ENCODE data around the gene NRP2.

Gene NRP2

DNA sequence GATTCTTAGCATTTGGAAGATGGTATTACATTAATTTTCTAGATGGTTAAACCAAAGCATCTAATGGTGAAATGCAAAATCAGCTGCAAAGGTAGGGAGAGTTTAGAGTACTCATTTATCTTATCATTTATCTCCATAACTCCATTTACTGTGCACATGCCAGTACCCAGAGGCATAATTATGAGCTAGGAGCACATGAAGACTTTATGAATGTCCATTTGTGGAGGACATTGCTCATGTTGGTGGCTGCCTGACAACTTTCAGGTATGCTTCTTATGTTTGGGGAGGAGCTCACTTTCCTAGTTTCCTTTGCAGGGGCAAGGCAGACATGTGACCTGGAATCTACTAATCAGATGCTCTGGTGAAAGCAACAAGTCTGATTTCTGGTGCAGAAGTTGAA, 134.0 kb downstream of the NRP2 start:
- no peak for DNase-seq

DNA sequence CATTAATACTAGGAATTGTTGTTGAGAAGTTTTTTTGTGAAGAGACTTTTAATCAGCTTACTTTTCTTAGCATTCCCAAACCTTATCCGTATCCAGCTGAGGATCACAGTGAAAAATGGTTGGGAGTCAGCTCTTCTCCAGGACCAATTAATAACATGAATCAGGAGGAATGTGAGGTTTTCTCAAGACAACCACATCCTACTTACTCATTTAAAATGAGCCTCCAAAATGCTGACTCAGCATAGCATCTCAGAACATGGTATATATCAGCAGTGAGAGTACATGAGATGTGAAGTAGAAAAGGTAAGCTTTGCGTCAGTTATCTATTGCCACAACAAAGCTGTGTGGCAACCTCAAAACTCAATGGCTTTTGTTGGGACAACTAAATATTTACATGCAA, 140.3 kb downstream of the NRP2 start:
- DNase-seq, result no peak

DNA sequence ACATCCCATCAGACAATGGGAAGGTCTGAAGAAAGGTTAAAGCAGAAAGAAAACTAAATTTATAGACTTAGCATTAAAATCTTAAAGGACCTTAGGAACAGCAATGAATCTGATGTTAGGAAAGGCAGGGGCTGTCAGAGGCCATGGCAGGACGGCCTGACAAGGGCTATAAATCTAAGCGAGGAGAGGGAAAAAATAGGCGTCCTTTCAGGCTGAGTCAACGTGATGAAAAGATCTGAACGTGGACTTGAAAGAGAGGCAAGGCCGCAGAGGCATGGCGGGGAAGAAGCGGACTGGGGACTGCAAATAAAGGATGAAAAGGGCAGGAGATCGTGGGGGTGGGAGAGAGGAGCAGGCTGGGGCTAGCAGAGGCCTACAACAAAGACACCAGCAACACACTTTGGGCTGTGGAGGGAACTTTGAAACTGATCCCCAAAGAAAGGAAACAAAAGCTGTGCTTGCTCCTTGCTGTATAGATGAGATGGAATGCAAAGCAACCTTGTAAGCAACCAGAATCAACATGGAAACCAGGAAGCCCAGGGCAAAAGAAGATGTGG, 145.6 kb downstream of the NRP2 start:
- DNase-seq, result no peak

DNA sequence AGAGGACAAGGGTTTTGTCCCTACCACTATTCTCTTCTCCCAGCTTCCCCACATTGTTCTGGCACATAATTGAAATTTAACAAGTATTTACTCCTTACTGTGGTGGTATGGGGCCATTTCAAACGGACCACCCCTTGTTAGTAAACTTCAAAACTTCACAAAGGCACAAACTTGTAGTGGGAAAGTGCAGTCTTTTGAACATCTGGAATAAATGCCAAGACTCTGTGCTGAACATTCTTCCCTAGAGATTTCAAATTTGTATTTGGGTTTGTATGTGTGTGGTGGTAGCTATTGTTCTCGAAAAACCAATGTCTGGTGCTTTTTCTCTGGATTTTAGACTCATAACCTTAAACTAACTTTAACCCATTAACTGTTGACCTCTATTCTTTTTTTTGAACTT, 151.6 kb downstream of the NRP2 start:
- no peak for DNase-seq

DNA sequence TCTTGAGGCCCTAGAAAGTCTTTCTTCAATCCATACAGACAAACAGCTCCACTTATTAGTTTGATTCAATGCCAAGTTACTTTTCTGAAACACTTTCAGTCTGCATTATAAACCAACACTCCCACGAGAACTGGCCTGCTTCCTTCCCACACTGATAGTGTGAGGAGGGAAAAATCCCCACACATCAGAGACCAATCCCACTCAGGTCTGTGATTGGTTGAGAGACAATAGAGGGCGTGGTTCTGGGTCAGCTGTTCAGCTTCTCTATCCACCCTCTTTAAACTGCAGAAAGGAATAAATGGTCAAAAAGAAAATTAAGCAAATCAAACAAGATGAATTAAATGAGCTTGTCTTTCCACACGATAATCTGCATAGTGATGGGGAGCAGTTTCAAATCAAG, 152.5 kb downstream of the NRP2 start:
- DNase-seq, result no peak

DNA sequence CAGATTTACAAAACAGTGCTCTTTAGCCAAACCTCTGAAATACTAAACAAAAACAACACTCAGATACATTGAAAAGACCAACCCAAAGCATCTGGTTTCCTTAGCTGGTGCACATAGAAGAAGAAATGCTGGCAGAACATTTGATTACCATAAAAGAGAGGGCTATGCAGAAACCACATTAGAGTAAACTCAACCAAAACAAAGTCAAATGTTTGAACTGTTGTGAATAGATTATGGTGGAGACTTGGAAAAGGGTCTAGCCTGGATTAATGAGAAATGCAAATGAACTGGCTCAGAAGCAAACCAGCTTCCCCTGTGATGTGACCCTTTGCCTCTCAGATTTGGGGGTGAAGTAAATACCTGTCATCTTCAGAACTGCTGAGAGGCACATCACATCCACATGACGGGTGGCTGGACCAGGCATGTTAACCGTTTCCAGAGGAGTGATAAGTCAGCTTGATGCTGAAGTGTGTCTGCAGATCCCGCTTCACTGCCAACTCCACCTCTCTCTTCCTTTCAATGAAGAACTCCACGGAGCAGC, 153.0 kb downstream of the NRP2 start:
- DNase-seq, result no peak

DNA sequence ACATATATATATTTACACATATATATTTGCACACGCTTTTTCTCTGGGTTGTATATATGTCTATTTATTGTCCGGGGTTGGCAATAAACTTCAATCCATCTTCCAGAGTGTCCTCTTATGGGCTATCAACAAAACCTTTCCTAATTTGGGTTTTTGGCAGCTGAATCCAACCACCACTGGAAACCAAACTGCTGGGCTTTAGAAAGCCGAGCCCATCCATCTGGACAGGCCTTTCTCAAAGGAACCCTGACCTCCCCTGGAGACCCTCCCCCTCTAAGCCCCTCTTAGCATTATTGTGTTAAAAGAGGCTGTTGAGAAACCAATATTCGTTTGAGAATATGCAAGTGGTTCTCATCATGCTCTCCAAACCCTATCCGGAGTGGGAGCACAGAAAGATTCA, 153.6 kb downstream of the NRP2 start:
- DNase-seq, result no peak

DNA sequence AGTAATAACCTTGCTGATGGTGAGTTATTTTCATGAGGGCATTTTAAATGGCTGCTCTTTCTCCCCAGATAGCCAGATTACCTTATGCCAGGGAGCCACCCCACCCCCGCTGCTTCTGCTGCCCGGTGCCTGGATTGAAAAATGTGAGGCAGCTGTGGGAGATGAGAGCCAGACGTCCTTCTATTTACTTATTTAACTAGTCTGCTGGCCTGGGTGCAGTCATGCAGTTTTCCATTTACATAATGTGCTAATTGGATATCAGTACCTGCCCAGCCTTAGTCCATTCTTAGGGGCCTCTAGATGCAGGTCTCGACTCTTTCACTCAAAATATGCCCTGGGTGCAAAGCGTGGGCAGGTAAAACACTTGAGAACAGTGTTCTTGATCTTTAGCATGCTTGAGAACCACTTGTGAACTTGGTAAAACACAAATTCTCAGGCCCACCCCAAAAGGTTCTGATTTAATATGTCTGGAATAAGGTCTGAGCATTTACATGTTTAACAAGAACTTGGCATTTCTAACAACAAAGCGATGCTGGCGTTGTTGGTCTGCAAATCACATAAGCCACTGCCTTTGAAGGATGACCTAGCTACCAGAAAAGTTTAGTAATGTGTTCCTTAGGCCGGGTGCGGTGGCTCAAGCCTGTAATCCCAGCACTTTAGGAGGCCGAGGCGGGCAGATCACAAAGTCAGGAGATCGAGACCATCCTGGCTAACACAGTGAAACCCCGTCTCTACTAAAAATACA, 154.3 kb downstream of the NRP2 start:
- DNase-seq, result no peak

DNA sequence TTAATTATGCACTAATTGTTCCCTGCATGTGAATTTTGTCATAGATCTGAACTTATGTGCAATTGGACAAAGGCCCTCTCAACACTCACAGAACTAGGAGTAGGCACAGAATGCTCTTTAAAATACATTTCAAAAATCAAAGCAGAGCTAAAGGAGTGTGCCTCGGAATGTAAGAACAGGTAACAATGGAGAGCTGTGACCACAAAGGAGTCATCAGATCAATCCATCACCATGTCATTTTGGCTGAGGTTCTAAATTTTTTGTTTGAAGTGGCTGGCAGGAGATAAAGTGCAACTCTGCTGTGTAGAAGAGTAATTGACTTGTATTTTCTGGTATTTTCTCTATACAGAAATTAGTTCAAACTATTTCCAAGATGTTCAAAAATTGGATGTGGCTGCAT, 155.4 kb downstream of the NRP2 start:
- DNase-seq, result no peak

DNA sequence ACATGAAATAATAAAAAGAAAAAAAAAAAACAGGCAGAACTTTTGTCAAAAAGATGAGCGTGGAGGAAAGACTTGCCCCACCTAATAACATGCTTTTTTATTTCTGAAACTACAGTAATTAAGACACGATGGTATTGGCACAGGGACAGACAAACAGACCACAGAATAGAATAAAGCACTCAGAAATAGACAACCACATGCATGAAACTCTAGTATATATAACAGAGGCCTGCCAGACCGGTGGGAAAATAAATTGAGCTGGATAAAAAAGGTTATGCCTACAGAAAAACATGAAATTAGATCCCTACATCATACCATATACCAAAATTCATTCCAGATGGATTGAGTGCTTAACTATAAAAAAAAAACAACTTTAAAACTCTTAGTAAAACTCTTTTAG, 163.1 kb downstream of the NRP2 start:
- no peak for DNase-seq
